ENCODE measurements around the gene DIP2B.

GRCh38 chr12:50579757-50580267 is 75.0 kb downstream of the DIP2B start:
- TF ChIP-seq POLR2A (IDR thresholded peaks at IDR 0.05) (no peak), CTCF (IDR thresholded peaks at IDR 0.05) (no peak)
